Astrocyte (in vitro differentiated cells and primary cell): ENCODE results near the gene PPP1R14B. TPM values are rescaled to one million over a fixed set of nuclear protein-coding genes. Genes with fewer than 3 reads are reported as not detected.

ENCODE experiments used
- DNase-seq: peaks from one replicate; pipeline ENCODE4 v3.0.0-alpha.2; 2010; ENCODE audit warnings: low read depth
- FAIRE-seq: peaks from 2 replicates; lab custom pipeline; 2011; peaks lifted over from hg19 to GRCh38; lab: Jason Lieb, UNC
- H2AFZ ChIP-seq: 2 replicates; pipeline ENCODE4 v1.6.0; 2012; ENCODE audit warnings: low read depth, low read length, inconsistent platforms
- H3K27ac ChIP-seq: 2 replicates; pipeline ENCODE4 v1.5.1; 2011; ENCODE audit warnings: low read depth, low read length, inconsistent platforms
- H3K27me3 ChIP-seq: 2 replicates; pipeline ENCODE4 v1.6.0; 2011; ENCODE audit warnings: low read length, inconsistent platforms; ENCODE audit not compliant: insufficient read depth
- H3K36me3 ChIP-seq: 2 replicates; pipeline ENCODE4 v1.5.1; 2011; ENCODE audit warnings: low read length, inconsistent platforms; ENCODE audit not compliant: insufficient read depth
- H3K4me1 ChIP-seq: 2 replicates; pipeline ENCODE4 v1.5.1; 2011; ENCODE audit warnings: low read length, inconsistent platforms; ENCODE audit not compliant: insufficient read depth
- H3K4me2 ChIP-seq: 2 replicates; pipeline ENCODE4 v1.6.0; 2012; ENCODE audit warnings: low read length, inconsistent platforms
- H3K4me3 ChIP-seq: 2 replicates; pipeline ENCODE4 v1.5.1; 2011; ENCODE audit warnings: low read depth, mild to moderate bottlenecking, low read length, inconsistent platforms; ENCODE audit not compliant: insufficient read depth
- H3K79me2 ChIP-seq: 2 replicates; pipeline ENCODE4 v1.6.0; 2012; ENCODE audit warnings: mild to moderate bottlenecking, low read length, inconsistent platforms; ENCODE audit not compliant: insufficient read depth
- H3K9ac ChIP-seq: 2 replicates; pipeline ENCODE4 v1.6.0; 2012; ENCODE audit warnings: mild to moderate bottlenecking, low read length, inconsistent platforms
- H3K9me3 ChIP-seq: 2 replicates; pipeline ENCODE4 v1.5.1; 2012; ENCODE audit warnings: low read depth, mild to moderate bottlenecking, low read length, inconsistent platforms; ENCODE audit not compliant: insufficient read depth
- H4K20me1 ChIP-seq: 2 replicates; pipeline ENCODE4 v1.6.0; 2012; ENCODE audit warnings: low read length, inconsistent platforms; ENCODE audit not compliant: insufficient read depth
- H3K27ac Mint-ChIP-seq: one replicate; pipeline ENCODE4 v1.8.0; 2021; ENCODE audit warnings: mild to moderate bottlenecking, mixed read lengths; ENCODE audit not compliant: unreplicated experiment
- H3K27me3 Mint-ChIP-seq: one replicate; pipeline ENCODE4 v1.8.0; 2021; ENCODE audit warnings: low read depth, mixed read lengths; ENCODE audit not compliant: unreplicated experiment
- H3K36me3 Mint-ChIP-seq: one replicate; pipeline ENCODE4 v1.8.0; 2021; ENCODE audit warnings: low read depth, mixed read lengths; ENCODE audit not compliant: unreplicated experiment
- H3K4me1 Mint-ChIP-seq: one replicate; pipeline ENCODE4 v1.8.0; 2021; ENCODE audit warnings: low read depth, mixed read lengths; ENCODE audit not compliant: unreplicated experiment
- H3K4me3 Mint-ChIP-seq: one replicate; pipeline ENCODE4 v1.8.0; 2021; ENCODE audit warnings: mild to moderate bottlenecking, moderate library complexity, mixed read lengths; ENCODE audit not compliant: unreplicated experiment
- H3K9me3 Mint-ChIP-seq: one replicate; pipeline ENCODE4 v1.8.0; 2021; ENCODE audit warnings: mild to moderate bottlenecking, mixed read lengths; ENCODE audit not compliant: unreplicated experiment
- EZH2 ChIP-seq: IDR thresholded peaks from 2 replicates; pipeline ENCODE4 v1.6.1; 2012; ENCODE audit warnings: mild to moderate bottlenecking, low read length, inconsistent platforms; ENCODE audit not compliant: insufficient read depth
- total RNA-seq: library from RNA; stranded (reverse); gene quantifications from 2 replicates; pipeline ENCODE4 v1.2.1, GENCODE V29; 2021
- TF ChIP-seq, protein P1 (sequence below): IDR thresholded peaks from 2 replicates; pipeline ENCODE4 v1.5.1; 2011; ENCODE audit warnings: low read depth, mild to moderate bottlenecking, inconsistent platforms, low read length, moderate library complexity; ENCODE audit not compliant: insufficient read depth

PPP1R14B gene
- total RNA-seq, 1 donor from 2014 or later: 370 TPM

- no peak overlapping the region for H3K27ac Mint-ChIP-seq
- H2AFZ ChIP-seq: no peak overlapping the region
- peaks cover 11% of the 10 kb centered on the region for H3K36me3 ChIP-seq
- H3K9me3 ChIP-seq: no peaks in the 10 kb centered on the region
- H3K79me2 ChIP-seq: peaks cover 8% of the 10 kb centered on the region
- FAIRE-seq (no peak), DNase-seq (no peak)
- peak overlapping the region; percentile 81 for H3K4me3 Mint-ChIP-seq
- peak overlapping the region; percentile 45 for H3K4me3 ChIP-seq
- no peak for TF ChIP-seq EZH2
- TF ChIP-seq, protein P1, sequence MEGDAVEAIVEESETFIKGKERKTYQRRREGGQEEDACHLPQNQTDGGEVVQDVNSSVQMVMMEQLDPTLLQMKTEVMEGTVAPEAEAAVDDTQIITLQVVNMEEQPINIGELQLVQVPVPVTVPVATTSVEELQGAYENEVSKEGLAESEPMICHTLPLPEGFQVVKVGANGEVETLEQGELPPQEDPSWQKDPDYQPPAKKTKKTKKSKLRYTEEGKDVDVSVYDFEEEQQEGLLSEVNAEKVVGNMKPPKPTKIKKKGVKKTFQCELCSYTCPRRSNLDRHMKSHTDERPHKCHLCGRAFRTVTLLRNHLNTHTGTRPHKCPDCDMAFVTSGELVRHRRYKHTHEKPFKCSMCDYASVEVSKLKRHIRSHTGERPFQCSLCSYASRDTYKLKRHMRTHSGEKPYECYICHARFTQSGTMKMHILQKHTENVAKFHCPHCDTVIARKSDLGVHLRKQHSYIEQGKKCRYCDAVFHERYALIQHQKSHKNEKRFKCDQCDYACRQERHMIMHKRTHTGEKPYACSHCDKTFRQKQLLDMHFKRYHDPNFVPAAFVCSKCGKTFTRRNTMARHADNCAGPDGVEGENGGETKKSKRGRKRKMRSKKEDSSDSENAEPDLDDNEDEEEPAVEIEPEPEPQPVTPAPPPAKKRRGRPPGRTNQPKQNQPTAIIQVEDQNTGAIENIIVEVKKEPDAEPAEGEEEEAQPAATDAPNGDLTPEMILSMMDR: no peak
- no peak overlapping the region for H3K27ac ChIP-seq
- peak overlapping the region; percentile 29 for H3K9ac ChIP-seq
- no peaks in the 10 kb centered on the region for H3K9me3 Mint-ChIP-seq
- peaks cover 11% of the 10 kb centered on the region for H4K20me1 ChIP-seq
- peaks cover 15% of the 10 kb centered on the region for H3K4me1 ChIP-seq
- H3K27me3 ChIP-seq: no peaks in the 10 kb centered on the region
- H3K4me1 Mint-ChIP-seq: peaks cover 3% of the 10 kb centered on the region
- H3K27me3 Mint-ChIP-seq: no peaks in the 10 kb centered on the region
- peak overlapping the region; percentile 83 for H3K4me2 ChIP-seq
- no peaks in the 10 kb centered on the region for H3K36me3 Mint-ChIP-seq
Measured at GRCh38 chr11:64234647-64235379, 11.9 kb downstream of the PPP1R14B start.

GRCh38 chr11:64233913-64234586 lies 12.7 kb downstream of the PPP1R14B start, which contains the start of gene VEGFB:
Gene VEGFB, plus strand, starts transcription at chr11:64234584. Its CDS starts 250 bp downstream, at chr11:64234834.
- no peaks in the 10 kb centered on the region for H3K27me3 Mint-ChIP-seq
- H3K27me3 ChIP-seq: no peaks in the 10 kb centered on the region
- H3K9me3 ChIP-seq: no peaks in the 10 kb centered on the region
- H3K36me3 ChIP-seq: peaks cover 11% of the 10 kb centered on the region
- no peaks in the 10 kb centered on the region for H3K36me3 Mint-ChIP-seq
- peak within 1 kb of the TSS; percentile 81 for H3K4me3 Mint-ChIP-seq
- H3K4me3 ChIP-seq: peak within 1 kb of the TSS; percentile 58
- H3K27ac Mint-ChIP-seq: peak within 1 kb of the TSS; percentile 41
- H3K9ac ChIP-seq: peak within 1 kb of the TSS; percentile 64
- peak within 1 kb of the TSS; percentile 87 for H3K4me2 ChIP-seq
- H2AFZ ChIP-seq: peak within 1 kb of the TSS; percentile 52
- peaks cover 10% of the 10 kb centered on the region for H3K79me2 ChIP-seq
- peaks cover 11% of the 10 kb centered on the region for H4K20me1 ChIP-seq
- FAIRE-seq (no peak), DNase-seq (no peak)
- H3K4me1 Mint-ChIP-seq: peaks cover 3% of the 10 kb centered on the region
- TF ChIP-seq EZH2: no peak
- TF ChIP-seq, protein P1: no peak
- no peaks in the 10 kb centered on the region for H3K9me3 Mint-ChIP-seq
- no peak within 1 kb of the TSS for H3K27ac ChIP-seq
- peaks cover 20% of the 10 kb centered on the region for H3K4me1 ChIP-seq

DNA sequence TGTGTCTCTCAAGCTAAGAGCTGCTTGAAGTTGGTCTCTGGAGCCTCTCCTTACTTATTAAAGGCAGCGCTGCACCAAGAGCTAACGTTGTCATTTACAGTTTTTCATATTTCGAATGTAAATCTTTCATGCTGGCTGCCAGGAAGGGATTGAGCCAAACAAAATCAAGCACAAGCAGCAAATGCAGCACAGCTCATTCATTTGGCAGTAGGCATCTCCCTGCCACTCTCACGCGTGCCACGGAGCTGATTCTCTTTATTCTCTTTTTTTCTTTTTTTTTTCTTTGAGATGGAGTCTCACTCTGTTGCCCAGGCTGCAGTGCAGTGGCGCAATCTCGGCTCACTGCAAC lies 13.8 kb downstream of the PPP1R14B start:
- H3K36me3 ChIP-seq: peaks cover 4% of the 10 kb centered on the region
- DNase-seq: no peak
- no peak for TF ChIP-seq EZH2
- TF ChIP-seq, protein P1: no peak
- Mint-ChIP-seq H3K27ac (no peak overlapping the region), H3K4me3 (peak overlapping the region; percentile 66), H3K4me1 (peaks cover 3% of the 10 kb centered on the region), H3K36me3 (no peaks in the 10 kb centered on the region), H3K27me3 (no peaks in the 10 kb centered on the region), H3K9me3 (no peaks in the 10 kb centered on the region)
- H2AFZ ChIP-seq: no peak overlapping the region
- peaks cover 11% of the 10 kb centered on the region for H4K20me1 ChIP-seq
- no peaks in the 10 kb centered on the region for H3K9me3 ChIP-seq
- no peak overlapping the region for H3K4me2 ChIP-seq
- H3K79me2 ChIP-seq: peaks cover 12% of the 10 kb centered on the region
- no peak for FAIRE-seq
- H3K27me3 ChIP-seq: no peaks in the 10 kb centered on the region
- no peak overlapping the region for H3K4me3 ChIP-seq
- H3K9ac ChIP-seq: no peak overlapping the region
- peaks cover 20% of the 10 kb centered on the region for H3K4me1 ChIP-seq
- no peak overlapping the region for H3K27ac ChIP-seq
